ENCODE measurements around the gene PUS7L.
"Not testable (repeated sequence)": the region's sequence is repeated elsewhere in the genome, so short reads cannot be mapped to it uniquely, and the experiment has no call there.

PUS7L gene

GRCh38 chr12:43750814-43751213, 7.8 kb downstream of the PUS7L start:
- no peak for DNase-seq

- no peak for DNase-seq
These were observed 9.6 kb downstream of the PUS7L start for GRCh38 chr12:43749016-43749415.

GRCh38 chr12:43744826-43745225, 13.8 kb downstream of the PUS7L start:
- DNase-seq: no peak

- no peak for DNase-seq
These were observed 16.5 kb downstream of the PUS7L start for GRCh38 chr12:43742106-43742505.

- no peak for DNase-seq
These were observed 18.0 kb downstream of the PUS7L start for GRCh38 chr12:43740511-43741100.

GRCh38 chr12:43737646-43738045, 20.9 kb downstream of the PUS7L start:
- DNase-seq: no peak

- no peak for DNase-seq
These were observed 21.6 kb downstream of the PUS7L start for GRCh38 chr12:43736927-43737440.

- no peak for DNase-seq
These were observed 24.9 kb downstream of the PUS7L start for GRCh38 chr12:43733687-43734086.

GRCh38 chr12:43730283-43730682, 28.3 kb downstream of the PUS7L start:
- DNase-seq: no peak

GRCh38 chr12:43728698-43729097, 29.9 kb downstream of the PUS7L start:
- no peak for DNase-seq

GRCh38 chr12:43728117-43728516, 30.5 kb downstream of the PUS7L start:
- DNase-seq: peak in 1 of 2 experiments; percentile 25

GRCh38 chr12:43723134-43723533, 35.5 kb downstream of the PUS7L start:
- no peak for DNase-seq

GRCh38 chr12:43722621-43723020, 36.0 kb downstream of the PUS7L start:
- DNase-seq: no peak

GRCh38 chr12:43711348-43711747, 47.2 kb downstream of the PUS7L start:
- DNase-seq: no peak

- DNase-seq: peak in 1 of 2 experiments; percentile 43
These were observed 54.8 kb downstream of the PUS7L start for GRCh38 chr12:43703772-43704171.

- not testable (repeated sequence) for DNase-seq
These were observed 57.4 kb downstream of the PUS7L start for GRCh38 chr12:43701194-43701593.

- DNase-seq: no peak
These were observed 62.4 kb downstream of the PUS7L start for GRCh38 chr12:43696154-43696553.

GRCh38 chr12:43694879-43695278, 63.7 kb downstream of the PUS7L start:
- no peak for DNase-seq

GRCh38 chr12:43692064-43692463, 66.5 kb downstream of the PUS7L start:
- no peak for DNase-seq

GRCh38 chr12:43685491-43685890, 73.1 kb downstream of the PUS7L start:
- DNase-seq: not testable (repeated sequence)

GRCh38 chr12:43676183-43676813, 82.3 kb downstream of the PUS7L start:
- peak in 1 of 2 experiments; percentile 24 for DNase-seq

- DNase-seq: no peak
These were observed 83.3 kb downstream of the PUS7L start for GRCh38 chr12:43675048-43675904.

- DNase-seq: no peak
These were observed 89.2 kb downstream of the PUS7L start for GRCh38 chr12:43669373-43669772.
